Tibial nerve (tissue), 3 donors: ENCODE data around the gene CTAGE1.

Source experiments
- POLR2A ChIP-seq, 2 donors: fragments of 450-650 bp; IDR thresholded peaks; one replicate each; pipeline ENCODE4 v1.6.1; 2017; ENCODE audit warnings: antibody characterized with exemption in 2 of 2, mild to moderate bottlenecking in 2 of 2, moderate library complexity in 2 of 2
- TF ChIP-seq, protein P1 (sequence below), 5 experiments: fragments of 200-600 bp in 3 of 5; fragments of 450-650 bp in 2 of 5; sonication (generic) in 3 of 5; IDR thresholded peaks; one replicate each; pipeline ENCODE4 v1.5.1; 2016 to 2019; ENCODE audit warnings: antibody characterized with exemption in 5 of 5, mild to moderate bottlenecking in 3 of 5, moderate library complexity in 2 of 5

DNA sequence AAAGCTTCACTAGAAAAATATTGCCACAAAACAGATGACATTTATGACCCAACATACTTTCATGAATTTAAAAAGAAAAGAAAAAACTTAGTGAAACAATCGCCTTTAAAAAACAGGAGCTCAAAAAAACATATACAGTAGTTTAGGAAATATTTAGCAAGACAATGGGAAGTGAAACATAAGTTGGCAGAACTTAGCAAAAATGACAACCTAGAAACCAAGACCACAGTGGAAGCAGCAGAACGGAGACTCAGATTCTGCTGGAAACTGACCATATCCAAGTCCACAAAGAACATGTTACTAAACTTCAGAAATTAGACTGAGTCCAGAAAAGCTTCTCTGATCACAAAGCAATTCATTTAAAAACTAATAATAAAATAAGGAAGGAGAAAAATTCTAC lies 41.8 kb upstream of the CTAGE1 start:
- TF ChIP-seq, protein P1, sequence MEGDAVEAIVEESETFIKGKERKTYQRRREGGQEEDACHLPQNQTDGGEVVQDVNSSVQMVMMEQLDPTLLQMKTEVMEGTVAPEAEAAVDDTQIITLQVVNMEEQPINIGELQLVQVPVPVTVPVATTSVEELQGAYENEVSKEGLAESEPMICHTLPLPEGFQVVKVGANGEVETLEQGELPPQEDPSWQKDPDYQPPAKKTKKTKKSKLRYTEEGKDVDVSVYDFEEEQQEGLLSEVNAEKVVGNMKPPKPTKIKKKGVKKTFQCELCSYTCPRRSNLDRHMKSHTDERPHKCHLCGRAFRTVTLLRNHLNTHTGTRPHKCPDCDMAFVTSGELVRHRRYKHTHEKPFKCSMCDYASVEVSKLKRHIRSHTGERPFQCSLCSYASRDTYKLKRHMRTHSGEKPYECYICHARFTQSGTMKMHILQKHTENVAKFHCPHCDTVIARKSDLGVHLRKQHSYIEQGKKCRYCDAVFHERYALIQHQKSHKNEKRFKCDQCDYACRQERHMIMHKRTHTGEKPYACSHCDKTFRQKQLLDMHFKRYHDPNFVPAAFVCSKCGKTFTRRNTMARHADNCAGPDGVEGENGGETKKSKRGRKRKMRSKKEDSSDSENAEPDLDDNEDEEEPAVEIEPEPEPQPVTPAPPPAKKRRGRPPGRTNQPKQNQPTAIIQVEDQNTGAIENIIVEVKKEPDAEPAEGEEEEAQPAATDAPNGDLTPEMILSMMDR (IDR thresholded peaks at IDR 0.05): no peak
- no peak for TF ChIP-seq POLR2A (IDR thresholded peaks at IDR 0.05)
